Measurements from ENCODE around the gene TMEM267.

DNA sequence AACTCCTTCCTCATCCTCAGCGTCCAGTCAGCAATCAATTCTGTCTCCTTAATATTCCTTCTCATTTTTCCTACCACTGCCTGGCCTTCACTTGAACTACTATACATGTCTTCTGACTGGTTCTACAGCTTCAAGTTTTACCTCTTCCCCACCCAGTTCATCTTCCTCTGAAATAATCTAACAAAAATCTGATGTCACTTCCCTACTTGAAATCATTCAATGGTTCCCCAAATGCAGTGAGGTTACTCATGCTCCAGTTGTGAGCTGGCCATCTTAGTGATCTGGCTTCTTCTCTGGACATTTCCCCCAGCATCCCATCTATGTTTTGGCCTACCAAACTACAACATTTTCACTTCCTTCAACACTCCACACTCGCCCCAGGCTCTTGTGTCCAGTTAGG, 14.9 kb upstream of the TMEM267 start:
- TF ChIP-seq, protein P1, sequence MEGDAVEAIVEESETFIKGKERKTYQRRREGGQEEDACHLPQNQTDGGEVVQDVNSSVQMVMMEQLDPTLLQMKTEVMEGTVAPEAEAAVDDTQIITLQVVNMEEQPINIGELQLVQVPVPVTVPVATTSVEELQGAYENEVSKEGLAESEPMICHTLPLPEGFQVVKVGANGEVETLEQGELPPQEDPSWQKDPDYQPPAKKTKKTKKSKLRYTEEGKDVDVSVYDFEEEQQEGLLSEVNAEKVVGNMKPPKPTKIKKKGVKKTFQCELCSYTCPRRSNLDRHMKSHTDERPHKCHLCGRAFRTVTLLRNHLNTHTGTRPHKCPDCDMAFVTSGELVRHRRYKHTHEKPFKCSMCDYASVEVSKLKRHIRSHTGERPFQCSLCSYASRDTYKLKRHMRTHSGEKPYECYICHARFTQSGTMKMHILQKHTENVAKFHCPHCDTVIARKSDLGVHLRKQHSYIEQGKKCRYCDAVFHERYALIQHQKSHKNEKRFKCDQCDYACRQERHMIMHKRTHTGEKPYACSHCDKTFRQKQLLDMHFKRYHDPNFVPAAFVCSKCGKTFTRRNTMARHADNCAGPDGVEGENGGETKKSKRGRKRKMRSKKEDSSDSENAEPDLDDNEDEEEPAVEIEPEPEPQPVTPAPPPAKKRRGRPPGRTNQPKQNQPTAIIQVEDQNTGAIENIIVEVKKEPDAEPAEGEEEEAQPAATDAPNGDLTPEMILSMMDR (conservative IDR thresholded peaks at IDR 0.05; ENCODE audit: low read length): no peak
- TF ChIP-seq EZH2phosphoT487 (IDR thresholded peaks at IDR 0.05; ENCODE audit: borderline replicate concordance, low read depth, low read length): no peak
